Measurements from ENCODE around the gene PCBP3. TPM values are rescaled to one million over a fixed set of nuclear protein-coding genes. Genes with fewer than 3 reads are reported as not detected.

The PCBP3 gene
- total and polyA plus RNA-seq, 2 of the 8 experiments (the other 6 are each of a cell fraction or from before 2014, with no cell fraction given) = 3.5 to 6.3 TPM

GRCh38 chr21:45699251-45699942, 55.9 kb downstream of the PCBP3 start:
- Histone ChIP-seq H3K36me3 (ENCODE audit: control insufficient read depth in 2 of 4, insufficient read depth in 4 of 4, low read length in 3 of 4) (no peaks in the 10 kb centered on the region), H2AK5ac (ENCODE audit: low read depth, low read length) (no peak overlapping the region), H4K91ac (replicated peaks; ENCODE audit: insufficient read length, low read length) (no peak overlapping the region), H2BK12ac (ENCODE audit: low read depth, low read length) (no peak overlapping the region), H3K27me3 (replicated peaks in 1 of 4; ENCODE audit: control insufficient read depth in 3 of 4, extremely low read depth in 1 of 4, insufficient read depth in 3 of 4, low read length in 3 of 4) (no peaks in the 10 kb centered on the region), H3K27ac (ENCODE audit: low read depth, low read length) (no peak overlapping the region), H3K79me1 (ENCODE audit: low read depth, low read length) (no peaks in the 10 kb centered on the region; the same call in 1 of the 2 replicates), H3K23me2 (ENCODE audit: low read depth, low read length) (no peaks in the 10 kb centered on the region), H2BK120ac (replicated peaks; ENCODE audit: low read depth, low read length) (no peak overlapping the region), H2BK5ac (ENCODE audit: low read depth, low read length) (no peak overlapping the region), H4K5ac (ENCODE audit: insufficient read length, low read depth, low read length) (no peak overlapping the region), H3K9ac (replicated peaks in 1 of 4; ENCODE audit: extremely low read depth in 1 of 4, low read depth in 3 of 4, low read length in 3 of 4) (no peak overlapping the region), H2AFZ (ENCODE audit: low read length) (no peak overlapping the region), H2BK15ac (ENCODE audit: low read length) (no peak overlapping the region), H2BK20ac (ENCODE audit: low read length) (no peak overlapping the region), H4K20me1 (replicated peaks in 1 of 2; ENCODE audit: control insufficient read depth in 1 of 2, insufficient read depth in 2 of 2, low read length in 2 of 2) (no peaks in the 10 kb centered on the region), H3K4me1 (replicated peaks in 1 of 4; ENCODE audit: control insufficient read depth in 3 of 4, insufficient read depth in 4 of 4, low read length in 3 of 4) (no peaks in the 10 kb centered on the region), H3K4me2 (ENCODE audit: insufficient read depth in 1 of 2, low read depth in 2 of 2, low read length in 2 of 2) (no peak overlapping the region), H3K79me2 (ENCODE audit: control insufficient read depth in 1 of 2, insufficient read depth in 2 of 2, low read length in 2 of 2) (no peaks in the 10 kb centered on the region), H3K56ac (replicated peaks; ENCODE audit: insufficient read length, low read depth, low read length) (no peak overlapping the region), H3K18ac (ENCODE audit: extremely low read depth, low read length) (no peak overlapping the region), H3K9me3 (ENCODE audit: insufficient read depth in 2 of 2, low read depth in 1 of 2, low read length in 1 of 2) (no peaks in the 10 kb centered on the region; a peak in 1 of 4 replicates), H3K4ac (replicated peaks; ENCODE audit: insufficient read length, low read depth, low read length) (no peak overlapping the region), H3K4me3 (ENCODE audit: extremely low read depth in 1 of 4, insufficient read depth in 2 of 4, low read depth in 3 of 4, low read length in 4 of 4) (no peak overlapping the region), H4K8ac (ENCODE audit: extremely low read depth, insufficient read depth, low read length) (no peak overlapping the region), H3K23ac (ENCODE audit: insufficient read length) (no peak overlapping the region), H3K14ac (ENCODE audit: insufficient read length) (no peak overlapping the region)
- ChIA-PET POLR2A (ENCODE audit: partially characterized antibody) (no interaction called here), CTCF (ENCODE audit: partially characterized antibody) (interaction anchor here (0.5 to 3.7 kb wide), 8 partner anchors 9 to 489 kb away, joined by 3 to 13 read pairs (median 3); no protein-coding TSS in a partner anchor)
- DNase-seq (ENCODE audit: low read depth in 1 of 2, low spot score in 2 of 2) (no peak), FAIRE-seq (no peak)
- TF ChIP-seq E2F6 (IDR thresholded peaks at IDR 0.05) = no peak
- TF ChIP-seq TBP (IDR thresholded peaks at IDR 0.05; ENCODE audit: low read depth, low read length) = no peak
- TF ChIP-seq RXRA (IDR thresholded peaks at IDR 0.05; ENCODE audit: insufficient read depth, low read depth, low read length) = no peak
- 93% methylated on average over 7 of the region's 7 CpGs; no CpG with 5 or more reads in 1 of the 2 experiments for WGBS, 2 experiments (ENCODE audit: extremely low coverage in 1 of 2, insufficient coverage in 1 of 2, insufficient read length in 1 of 2, insufficient replicate concordance in 2 of 2, low coverage in 1 of 2, low lambda C conversion rate in 2 of 2, missing lambda C conversion rate in 1 of 2)
